ENCODE results near the gene PDHX.

The PDHX gene

GRCh38 chr11:34957606-34958005 lies 41.2 kb downstream of the PDHX start:
- DNase-seq (ENCODE audit: low read depth): no peak

- no peak for DNase-seq (ENCODE audit: low read depth)
Observed at GRCh38 chr11:34959770-34960169, 43.4 kb downstream of the PDHX start.

- DNase-seq (ENCODE audit: low read depth): no peak
Observed at GRCh38 chr11:34960277-34960676, 43.9 kb downstream of the PDHX start.

- no peak for DNase-seq (ENCODE audit: low read depth)
Observed at GRCh38 chr11:34962034-34962433, 45.6 kb downstream of the PDHX start.

GRCh38 chr11:34963351-34963750 lies 46.9 kb downstream of the PDHX start:
- DNase-seq (ENCODE audit: low read depth): no peak

- DNase-seq (ENCODE audit: low read depth): no peak
Observed at GRCh38 chr11:34964610-34965331, 48.4 kb downstream of the PDHX start.

- DNase-seq (ENCODE audit: low read depth): no peak
Observed at GRCh38 chr11:34968862-34969261, 52.4 kb downstream of the PDHX start.

- no peak for DNase-seq (ENCODE audit: low read depth)
Observed at GRCh38 chr11:34970033-34970432, 53.6 kb downstream of the PDHX start.

- DNase-seq (ENCODE audit: low read depth): no peak
Observed at GRCh38 chr11:34970480-34970879, 54.1 kb downstream of the PDHX start.

GRCh38 chr11:34971928-34972327 lies 55.5 kb downstream of the PDHX start:
- no peak for DNase-seq (ENCODE audit: low read depth)

GRCh38 chr11:34972366-34972765 lies 55.9 kb downstream of the PDHX start:
- DNase-seq (ENCODE audit: low read depth): no peak

GRCh38 chr11:34972892-34973291 lies 56.5 kb downstream of the PDHX start:
- no peak for DNase-seq (ENCODE audit: low read depth)

GRCh38 chr11:34975482-34975881 lies 59.1 kb downstream of the PDHX start:
- DNase-seq (ENCODE audit: low read depth): no peak

- DNase-seq (ENCODE audit: low read depth): no peak
Observed at GRCh38 chr11:34976496-34977088, 60.2 kb downstream of the PDHX start.

- no peak for DNase-seq (ENCODE audit: low read depth)
Observed at GRCh38 chr11:34977089-34977912, 60.9 kb downstream of the PDHX start.

- DNase-seq (ENCODE audit: low read depth): no peak
Observed at GRCh38 chr11:34978236-34979191, 62.1 kb downstream of the PDHX start.

- DNase-seq (ENCODE audit: low read depth): no peak
Observed at GRCh38 chr11:34984514-34984913, 68.1 kb downstream of the PDHX start.

GRCh38 chr11:34986883-34987520 lies 70.6 kb downstream of the PDHX start:
- no peak for DNase-seq (ENCODE audit: low read depth)

- no peak for DNase-seq (ENCODE audit: low read depth)
Observed at GRCh38 chr11:34987617-34988016, 71.2 kb downstream of the PDHX start.

GRCh38 chr11:34988294-34989255 lies 72.2 kb downstream of the PDHX start:
- DNase-seq (ENCODE audit: low read depth): no peak

Data from activated T-cell treated with anti-CD3 and anti-CD28 coated beads for 48 hours (primary cell).